ENCODE results near the gene OTOGL. TPM values are rescaled to one million over a fixed set of nuclear protein-coding genes. Genes with fewer than 3 reads are reported as not detected.
"Not testable (repeated sequence)": the region's sequence is repeated elsewhere in the genome, so short reads cannot be mapped to it uniquely, and the experiment has no call there.

The OTOGL gene
- total RNA-seq, 4 donors from 2014 or later = 0.21 to 0.60 (median 0.44) TPM; not detected in 1

GRCh38 chr12:80293759-80294158 lies 194.4 kb downstream of the OTOGL start:
- Histone ChIP-seq H3K27ac (no peak overlapping the region), H3K36me3 (no peaks in the 10 kb centered on the region), H3K4me1 (no peaks in the 10 kb centered on the region), H3K27me3 (no peaks in the 10 kb centered on the region), H3K9me3 (no peaks in the 10 kb centered on the region), H3K4me3 (no peak overlapping the region)
- no peak for DNase-seq (ENCODE audit: low spot score in 2 of 2)
- TF ChIP-seq, protein P1, sequence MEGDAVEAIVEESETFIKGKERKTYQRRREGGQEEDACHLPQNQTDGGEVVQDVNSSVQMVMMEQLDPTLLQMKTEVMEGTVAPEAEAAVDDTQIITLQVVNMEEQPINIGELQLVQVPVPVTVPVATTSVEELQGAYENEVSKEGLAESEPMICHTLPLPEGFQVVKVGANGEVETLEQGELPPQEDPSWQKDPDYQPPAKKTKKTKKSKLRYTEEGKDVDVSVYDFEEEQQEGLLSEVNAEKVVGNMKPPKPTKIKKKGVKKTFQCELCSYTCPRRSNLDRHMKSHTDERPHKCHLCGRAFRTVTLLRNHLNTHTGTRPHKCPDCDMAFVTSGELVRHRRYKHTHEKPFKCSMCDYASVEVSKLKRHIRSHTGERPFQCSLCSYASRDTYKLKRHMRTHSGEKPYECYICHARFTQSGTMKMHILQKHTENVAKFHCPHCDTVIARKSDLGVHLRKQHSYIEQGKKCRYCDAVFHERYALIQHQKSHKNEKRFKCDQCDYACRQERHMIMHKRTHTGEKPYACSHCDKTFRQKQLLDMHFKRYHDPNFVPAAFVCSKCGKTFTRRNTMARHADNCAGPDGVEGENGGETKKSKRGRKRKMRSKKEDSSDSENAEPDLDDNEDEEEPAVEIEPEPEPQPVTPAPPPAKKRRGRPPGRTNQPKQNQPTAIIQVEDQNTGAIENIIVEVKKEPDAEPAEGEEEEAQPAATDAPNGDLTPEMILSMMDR (IDR thresholded peaks at IDR 0.05) = no peak
- no peak for TF ChIP-seq EP300 (IDR thresholded peaks at IDR 0.05)
- TF ChIP-seq POLR2A (IDR thresholded peaks at IDR 0.05) = no peak
- 44 to 47% methylated on average over 1 of the region's 1 CpG for WGBS, 2 donors

DNA sequence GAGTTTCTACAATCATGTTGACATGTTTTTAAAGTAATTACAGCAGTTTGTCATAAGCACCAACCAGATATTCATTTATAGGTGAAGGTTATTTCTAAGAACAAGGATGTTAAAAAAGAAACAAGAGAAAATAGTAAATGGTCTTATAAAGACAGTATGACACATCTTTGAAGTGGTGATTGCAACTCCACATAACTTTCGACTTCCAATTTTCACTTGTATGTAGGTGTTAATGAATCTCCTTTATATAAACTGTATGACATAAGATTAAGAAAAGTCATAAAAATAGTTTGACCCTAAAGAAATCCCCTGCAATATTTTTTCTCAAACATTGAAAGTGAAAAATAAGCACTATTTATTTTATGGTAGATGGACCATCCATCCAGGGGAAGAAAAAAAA lies 199.9 kb downstream of the OTOGL start:
- DNase-seq (ENCODE audit: low spot score in 2 of 2) = no peak
- Histone ChIP-seq H3K36me3 (no peaks in the 10 kb centered on the region), H3K9me3 (no peaks in the 10 kb centered on the region), H3K27ac (no peak overlapping the region), H3K4me3 (no peak overlapping the region), H3K4me1 (no peaks in the 10 kb centered on the region), H3K27me3 (no peaks in the 10 kb centered on the region)
- WGBS, 2 donors = 90 to 93% methylated on average over 1 of the region's 1 CpG
- TF ChIP-seq, protein P1 (IDR thresholded peaks at IDR 0.05) = no peak
- no peak for TF ChIP-seq POLR2A (IDR thresholded peaks at IDR 0.05)
- no peak for TF ChIP-seq EP300 (IDR thresholded peaks at IDR 0.05)

- DNase-seq (ENCODE audit: low spot score in 2 of 2) = no peak
- TF ChIP-seq POLR2A (IDR thresholded peaks at IDR 0.05) (no peak), EP300 (IDR thresholded peaks at IDR 0.05) (no peak)
- TF ChIP-seq, protein P1 (IDR thresholded peaks at IDR 0.05) = no peak
- 80 to 90% methylated on average over 3 of the region's 3 CpGs for WGBS, 2 donors
These were observed 200.6 kb downstream of the OTOGL start for GRCh38 chr12:80299976-80300375.

GRCh38 chr12:80307436-80307835 lies 208.1 kb downstream of the OTOGL start:
- not testable (repeated sequence) for H3K36me3 ChIP-seq; H3K27ac ChIP-seq; H3K4me3 ChIP-seq; H3K4me1 ChIP-seq; DNase-seq (ENCODE audit: low spot score in 2 of 2); H3K9me3 ChIP-seq; H3K27me3 ChIP-seq
- WGBS, 2 donors = no CpG with 5 or more reads among the region's 27 CpGs

More at GRCh38 chr12:80299976-80300375, 200.6 kb downstream of the OTOGL start:
- H3K27me3 ChIP-seq = no peaks in the 10 kb centered on the region
- no peak overlapping the region for H3K27ac ChIP-seq
- no peaks in the 10 kb centered on the region for H3K9me3 ChIP-seq
- H3K36me3 ChIP-seq = no peaks in the 10 kb centered on the region
- no peaks in the 10 kb centered on the region for H3K4me1 ChIP-seq
- no peak overlapping the region for H3K4me3 ChIP-seq

DNA sequence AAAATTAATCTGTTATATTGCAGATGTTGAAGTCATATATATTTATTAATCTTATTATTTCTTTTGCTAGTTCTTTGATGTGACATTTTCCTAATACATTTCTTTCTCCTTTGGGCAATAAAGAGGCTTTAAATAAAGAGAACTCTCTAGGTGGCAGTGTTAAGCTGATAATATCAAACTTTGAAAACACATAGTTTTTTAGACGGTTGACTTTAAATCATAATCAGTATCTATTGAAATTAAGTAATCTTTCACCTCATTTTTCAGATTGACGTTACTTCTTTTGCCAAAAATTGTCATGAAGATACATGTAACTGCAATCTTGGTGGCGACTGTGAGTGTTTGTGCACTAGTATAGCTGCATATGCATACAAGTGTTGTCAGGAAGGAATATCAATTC lies 213.9 kb downstream of the OTOGL start:
- DNase-seq (ENCODE audit: low spot score in 2 of 2) = no peak

More for the DNA sequence above, 213.9 kb downstream of the OTOGL start:
- Histone ChIP-seq H3K9me3 (no peaks in the 10 kb centered on the region), H3K27ac (no peak overlapping the region), H3K36me3 (no peaks in the 10 kb centered on the region), H3K4me3 (no peak overlapping the region), H3K4me1 (no peaks in the 10 kb centered on the region), H3K27me3 (no peaks in the 10 kb centered on the region)
- WGBS, 2 donors = 38 to 65% methylated on average over 3 of the region's 3 CpGs
- no peak for TF ChIP-seq POLR2A (IDR thresholded peaks at IDR 0.05)
- TF ChIP-seq, protein P1 (IDR thresholded peaks at IDR 0.05) = peak in 1 of 5 experiments; percentile 15

All from tibial nerve (tissue), 4 donors.